ENCODE data around the gene WHRN.

Gene WHRN

DNA sequence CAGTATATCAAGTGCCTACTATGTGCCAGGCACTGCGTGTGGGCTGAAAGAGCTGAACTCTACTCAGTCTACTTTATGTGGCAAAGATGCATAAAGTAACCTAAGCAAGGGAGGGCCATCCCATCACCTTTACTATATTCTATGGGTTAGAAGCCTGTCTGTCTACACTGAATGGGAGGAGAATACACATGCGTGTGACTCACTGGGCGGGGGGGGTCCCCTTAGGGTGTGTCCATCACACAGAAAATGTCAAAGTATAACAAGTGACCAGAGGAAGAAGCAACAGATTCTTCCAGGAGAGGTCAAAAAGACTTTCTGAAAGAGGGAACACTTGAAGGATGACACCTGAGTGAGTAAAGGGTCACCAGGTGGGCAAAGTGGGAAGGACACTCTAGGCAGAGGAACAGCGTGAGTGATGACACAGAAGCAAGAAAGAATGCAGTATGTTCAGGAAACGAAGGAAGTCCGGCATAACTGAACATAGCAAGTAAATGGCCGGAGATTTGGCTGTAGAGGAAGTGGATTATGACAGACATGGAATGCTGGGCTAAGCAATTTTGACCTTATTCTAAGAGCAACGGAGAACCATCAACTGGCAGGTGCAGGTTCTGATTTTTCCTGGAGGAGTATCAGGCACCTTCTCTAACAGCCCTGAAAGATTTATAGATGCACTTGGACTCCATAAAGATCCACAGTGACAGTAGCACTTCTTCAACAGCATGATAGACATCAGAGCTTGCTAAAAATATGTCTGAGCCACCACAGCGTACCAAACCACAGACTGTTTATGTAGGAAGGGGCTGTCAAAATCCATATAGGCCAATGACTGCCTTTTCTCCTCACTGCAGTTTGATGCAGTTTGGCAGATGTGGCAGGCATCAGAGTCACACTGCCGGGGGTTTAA is 8.0 kb upstream of the WHRN start:
- DNase-seq (ENCODE audit: low spot score), result no peak

DNA sequence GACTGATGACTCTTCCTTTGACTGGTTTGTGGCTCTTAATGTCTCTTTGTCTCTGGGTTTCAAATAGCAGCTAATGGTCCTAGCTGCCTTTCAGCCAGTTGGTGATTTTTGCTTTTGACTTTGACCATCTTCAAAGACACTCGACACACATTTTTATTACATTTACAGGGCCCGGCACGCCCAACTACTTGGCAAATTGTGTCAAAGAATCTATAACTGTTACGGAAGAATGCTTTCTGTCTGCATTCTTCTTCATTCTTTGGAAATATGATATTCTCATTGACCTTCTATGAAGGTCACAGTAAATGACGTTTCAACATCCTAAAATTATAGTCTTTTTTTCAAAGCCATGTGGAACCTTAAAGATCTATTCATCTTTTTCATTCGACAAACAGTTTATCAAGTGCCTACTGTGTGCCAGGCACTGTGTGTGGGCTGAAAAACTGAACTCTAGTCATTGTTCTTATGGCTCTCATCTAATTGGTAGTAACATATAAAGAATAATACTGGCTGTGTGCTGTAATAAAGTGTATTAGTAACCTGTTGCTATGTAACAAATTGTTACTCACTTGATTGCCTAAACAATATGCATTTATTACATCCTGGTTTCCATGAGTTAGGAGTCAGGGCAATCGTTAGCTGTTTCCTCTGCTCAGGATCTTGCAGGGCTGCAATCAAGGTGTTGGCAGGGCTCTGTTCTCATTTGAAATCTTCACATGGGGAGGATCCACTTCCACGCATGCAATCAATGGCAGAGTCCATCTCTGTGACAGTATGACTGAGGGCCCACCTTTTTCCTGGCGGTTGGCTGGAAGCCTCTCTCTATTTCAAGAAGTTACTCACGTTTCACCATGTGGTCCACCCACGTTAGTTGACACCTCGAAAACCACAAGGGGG is 7.0 kb upstream of the WHRN start:
- no peak for DNase-seq (ENCODE audit: low spot score)

DNA sequence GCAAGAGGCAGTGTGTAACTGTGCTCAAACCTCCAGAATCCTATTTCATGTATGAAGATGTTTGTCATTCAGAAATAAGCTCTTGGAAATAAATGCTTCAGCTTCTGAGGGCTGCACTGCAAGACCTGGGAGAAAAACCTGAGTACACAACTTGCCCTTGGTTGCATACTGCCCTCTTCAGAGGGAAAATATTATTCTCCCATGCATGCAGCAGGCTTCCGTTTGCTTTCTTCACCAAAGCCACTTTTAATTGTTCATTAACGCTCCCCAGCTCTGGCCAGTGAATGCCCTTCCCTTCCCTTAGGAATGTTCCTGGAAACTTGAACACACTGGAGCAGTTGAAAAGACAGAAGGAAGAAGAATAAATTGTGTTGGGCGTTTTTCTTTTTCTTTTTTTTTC is 2.5 kb upstream of the WHRN start:
- DNase-seq (ENCODE audit: low spot score), result no peak

DNA sequence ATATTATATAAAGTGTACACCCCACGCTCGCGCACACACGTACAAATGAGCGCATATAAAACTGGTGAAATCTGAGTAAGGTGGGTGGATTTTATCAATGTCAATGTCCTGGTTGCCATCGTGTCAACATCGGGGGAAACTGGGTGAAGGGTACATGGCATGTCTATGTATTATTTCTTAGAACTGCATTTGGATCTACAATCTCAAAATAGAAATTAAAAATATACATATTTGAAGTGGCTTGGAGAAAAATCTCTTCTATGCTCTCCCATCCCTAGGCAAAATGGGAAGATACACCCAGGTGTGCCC is 763 bp upstream of the WHRN start:
- no peak for DNase-seq (ENCODE audit: low spot score)

DNA sequence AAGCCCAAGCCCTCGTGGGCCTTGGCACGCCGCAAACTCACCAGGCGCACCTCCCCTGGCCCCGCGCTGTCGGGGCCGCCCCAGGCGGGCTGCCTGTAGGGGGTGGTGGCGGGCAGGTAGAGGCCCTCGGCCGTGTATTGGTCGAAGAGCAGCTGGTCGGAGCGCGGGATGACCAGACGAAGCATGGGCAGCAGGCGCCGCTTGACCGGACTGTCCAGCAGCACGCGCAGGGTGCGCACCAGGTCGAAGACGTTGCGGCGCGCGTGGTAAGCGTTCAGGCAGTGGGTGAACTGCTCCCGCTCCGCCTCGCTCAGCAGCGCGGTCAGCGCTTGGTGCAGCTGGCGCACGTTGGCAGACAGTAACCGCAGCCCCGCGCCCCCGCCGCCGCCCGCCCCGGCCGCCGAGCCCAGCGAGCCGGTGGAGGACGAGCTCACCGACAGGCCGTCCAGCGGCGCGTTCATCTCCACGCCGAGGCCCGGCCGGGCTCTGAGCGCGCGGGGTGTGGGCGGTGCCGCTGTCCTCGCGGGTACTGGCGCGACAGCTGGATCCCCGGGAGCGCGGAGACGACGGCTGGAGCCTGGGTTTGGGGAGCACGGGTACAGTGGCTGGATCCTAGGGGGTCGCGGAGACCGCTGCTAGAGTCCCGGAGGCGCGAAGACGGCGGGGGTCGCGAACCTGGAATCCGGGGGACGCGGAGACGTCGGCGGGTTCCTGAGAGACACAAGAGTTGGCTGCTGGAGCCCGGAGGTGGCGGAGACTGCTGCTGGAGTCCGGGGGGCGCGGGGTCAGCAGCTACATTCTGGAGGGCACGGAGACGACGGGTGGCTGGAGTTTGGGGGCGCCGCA is 709 bp downstream of the WHRN start:
- DNase-seq (ENCODE audit: low spot score), result peak; percentile 72

DNA sequence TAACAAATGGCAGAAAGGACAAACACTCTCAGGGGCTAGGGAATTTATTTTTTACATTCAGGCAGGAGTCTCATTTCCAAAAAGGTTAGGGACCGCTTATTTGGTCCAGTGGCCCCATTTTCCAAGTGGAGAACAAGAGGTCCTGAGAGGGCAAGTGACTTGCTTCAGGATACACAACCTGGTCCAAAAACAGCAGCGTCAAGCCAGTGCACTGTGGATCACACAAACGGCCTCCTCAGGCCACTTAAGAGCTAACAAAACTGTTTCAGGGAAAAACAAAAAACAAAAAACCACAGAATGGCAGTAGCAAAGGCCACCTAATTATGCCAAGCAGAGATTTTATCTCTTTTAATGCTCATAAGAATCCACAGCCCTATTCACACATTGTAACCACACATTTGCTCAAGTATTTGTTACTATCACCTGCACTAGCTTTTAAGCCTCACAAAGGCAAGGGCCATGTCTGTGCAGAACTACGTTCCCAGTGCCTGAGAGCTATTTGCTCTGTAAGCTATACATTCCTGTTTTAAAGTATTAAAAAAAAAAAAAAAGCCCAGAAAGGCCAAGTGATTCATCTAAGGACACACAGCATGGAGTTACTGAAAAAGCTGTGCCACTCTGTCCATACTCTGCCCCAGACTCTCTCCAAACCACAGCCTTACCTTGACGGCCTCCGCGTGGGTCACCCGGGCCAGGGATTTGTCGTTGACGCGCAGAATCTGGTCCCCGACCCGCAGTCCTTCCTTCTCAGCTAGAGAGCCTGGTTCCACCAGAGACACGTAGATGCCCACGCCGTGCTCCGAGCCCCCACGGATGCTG is 1.5 kb downstream of the WHRN start:
- DNase-seq (ENCODE audit: low spot score), result no peak

DNA sequence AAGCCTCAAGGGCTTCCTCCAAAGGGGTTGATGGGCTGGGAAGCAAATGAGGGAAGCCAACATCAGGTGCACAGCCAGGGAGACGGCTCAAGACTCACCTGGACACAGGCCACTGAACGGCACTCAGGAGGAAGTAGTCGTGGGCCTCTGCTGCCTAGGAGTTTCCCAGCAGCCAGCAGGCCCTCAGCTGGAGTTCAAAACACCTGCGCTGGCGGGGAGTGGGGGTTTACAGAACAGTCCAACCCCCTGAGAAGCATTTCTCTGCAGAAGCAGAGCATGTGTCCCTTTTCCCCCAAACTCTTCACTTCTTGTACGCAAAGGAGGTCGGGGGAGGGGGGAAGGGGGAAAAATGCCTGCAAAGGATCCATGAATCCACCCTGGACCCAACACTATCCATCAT is 2.3 kb downstream of the WHRN start:
- no peak for DNase-seq (ENCODE audit: low spot score)

DNA sequence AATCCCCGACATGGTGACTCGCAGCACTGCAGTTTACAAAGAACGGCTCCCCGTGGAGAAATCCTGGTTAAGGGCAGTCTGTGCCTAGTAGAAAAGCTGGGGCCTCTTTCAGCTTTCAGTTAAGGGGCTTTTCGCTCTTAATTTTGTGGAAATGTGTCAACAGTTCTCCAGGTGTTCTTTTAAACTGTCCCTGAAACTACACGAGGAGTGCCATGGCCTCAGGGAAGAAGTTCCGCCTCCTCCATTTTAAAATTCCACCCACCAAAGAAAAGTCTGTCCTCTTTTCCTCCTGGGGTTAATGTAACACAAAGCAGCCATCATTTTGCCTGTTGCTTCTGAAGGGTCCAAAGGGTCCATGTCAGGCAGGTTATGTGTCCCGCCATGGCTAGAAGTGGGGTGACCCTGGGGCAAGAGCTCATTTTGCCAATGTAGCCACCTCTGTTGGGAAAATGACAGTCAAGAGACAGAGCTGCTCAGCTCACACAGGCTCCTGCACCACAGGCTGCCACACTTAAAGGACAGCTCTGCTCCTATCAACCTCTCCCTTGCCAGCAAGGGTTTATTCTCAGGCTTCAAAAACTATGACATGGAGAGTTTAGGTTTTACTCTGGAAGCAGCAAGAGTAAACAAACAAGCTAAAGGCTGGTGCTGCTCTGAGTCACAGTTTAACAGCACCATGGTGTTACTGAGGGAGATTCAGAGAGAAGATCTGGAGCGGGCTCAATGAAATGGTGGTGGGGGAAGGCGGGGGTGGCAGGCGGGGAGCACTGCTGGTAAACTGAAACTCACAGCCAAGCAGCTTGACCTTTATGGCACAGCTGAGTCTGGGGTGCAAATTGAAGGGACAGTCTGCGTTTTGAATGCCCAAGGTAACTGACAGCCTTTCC is 3.2 kb downstream of the WHRN start:
- DNase-seq (ENCODE audit: low spot score), result peak; percentile 70

DNA sequence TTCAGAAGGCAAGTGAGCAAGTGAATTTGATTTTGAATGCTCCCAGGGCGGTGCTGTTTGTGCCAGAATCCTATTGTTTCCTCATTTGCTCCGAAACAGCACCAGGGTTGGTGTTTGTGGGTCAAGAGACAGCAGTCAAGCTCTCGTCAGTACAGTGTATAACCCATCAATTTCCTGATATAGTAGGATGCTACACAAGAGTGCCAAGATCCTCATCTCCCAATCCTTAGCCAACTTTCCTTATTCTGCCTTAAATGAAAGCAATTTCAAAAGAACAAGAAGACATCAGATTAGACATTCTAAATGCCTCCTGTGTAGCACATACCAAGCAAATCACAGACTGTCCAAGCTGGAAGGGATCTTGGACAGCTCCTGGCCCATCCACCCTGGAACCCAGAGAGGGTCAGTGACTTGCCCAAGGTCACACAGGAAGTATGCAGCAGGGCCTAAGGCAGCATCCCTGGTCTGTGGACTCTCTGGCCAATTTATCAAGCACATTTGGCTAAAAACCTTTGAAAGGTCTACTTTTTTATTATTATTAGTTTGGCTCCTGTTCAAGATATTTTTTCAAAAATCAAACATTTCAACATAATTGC is 4.5 kb downstream of the WHRN start:
- no peak for DNase-seq (ENCODE audit: low spot score)

DNA sequence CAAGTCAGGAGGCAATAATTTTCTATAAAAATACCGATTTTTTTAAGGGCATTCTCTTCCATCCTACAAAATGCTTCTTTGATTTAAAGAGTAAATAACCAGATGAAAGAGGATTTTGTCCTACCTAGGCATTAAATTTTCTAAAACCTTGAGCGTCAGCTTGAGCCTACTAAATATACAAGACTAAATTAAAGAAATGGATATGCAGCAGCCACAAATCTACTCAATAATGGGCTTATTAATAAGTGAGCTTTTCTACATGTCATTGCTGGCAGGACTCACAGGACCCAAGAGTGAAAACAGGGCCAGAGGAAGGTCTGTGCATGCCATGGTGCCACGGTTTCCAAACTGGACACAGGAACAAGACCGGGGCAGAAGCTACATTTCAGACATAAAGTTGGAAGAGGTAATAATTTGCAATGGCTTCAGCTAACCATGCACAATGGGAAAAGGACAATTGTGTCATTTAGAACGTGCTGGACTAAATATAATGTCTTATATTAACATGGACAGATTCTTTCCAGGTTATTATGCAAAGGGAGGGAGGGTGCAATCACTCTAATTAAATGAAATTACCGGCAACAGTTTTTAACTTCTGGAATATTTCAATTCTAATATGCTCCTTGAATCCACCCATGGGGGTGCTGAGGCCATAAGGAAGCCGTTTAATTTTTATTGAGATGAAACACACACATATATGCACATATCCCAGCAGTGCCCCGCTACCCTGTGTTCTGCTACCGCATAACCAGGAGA is 5.2 kb downstream of the WHRN start:
- no peak for DNase-seq (ENCODE audit: low spot score)

DNA sequence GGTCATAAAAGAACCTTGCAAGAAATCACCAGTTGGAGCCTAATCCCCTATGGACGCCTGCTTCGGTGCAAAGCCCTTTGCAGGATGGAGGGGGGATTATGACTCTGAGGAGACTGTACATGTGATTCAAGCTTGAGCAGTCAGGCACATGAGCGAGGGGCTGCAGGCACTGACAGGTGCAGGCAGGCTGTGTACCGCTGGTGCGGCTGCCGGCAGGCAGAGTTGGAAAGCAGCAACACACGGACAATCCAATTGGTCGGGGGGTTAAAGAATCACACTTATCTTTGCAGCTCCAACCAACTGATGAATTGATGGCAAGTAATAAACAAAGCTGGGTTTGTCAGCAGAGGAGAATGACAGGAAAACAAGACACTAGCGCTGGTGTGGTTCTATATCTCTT is 5.7 kb downstream of the WHRN start:
- no peak for DNase-seq (ENCODE audit: low spot score)

DNA sequence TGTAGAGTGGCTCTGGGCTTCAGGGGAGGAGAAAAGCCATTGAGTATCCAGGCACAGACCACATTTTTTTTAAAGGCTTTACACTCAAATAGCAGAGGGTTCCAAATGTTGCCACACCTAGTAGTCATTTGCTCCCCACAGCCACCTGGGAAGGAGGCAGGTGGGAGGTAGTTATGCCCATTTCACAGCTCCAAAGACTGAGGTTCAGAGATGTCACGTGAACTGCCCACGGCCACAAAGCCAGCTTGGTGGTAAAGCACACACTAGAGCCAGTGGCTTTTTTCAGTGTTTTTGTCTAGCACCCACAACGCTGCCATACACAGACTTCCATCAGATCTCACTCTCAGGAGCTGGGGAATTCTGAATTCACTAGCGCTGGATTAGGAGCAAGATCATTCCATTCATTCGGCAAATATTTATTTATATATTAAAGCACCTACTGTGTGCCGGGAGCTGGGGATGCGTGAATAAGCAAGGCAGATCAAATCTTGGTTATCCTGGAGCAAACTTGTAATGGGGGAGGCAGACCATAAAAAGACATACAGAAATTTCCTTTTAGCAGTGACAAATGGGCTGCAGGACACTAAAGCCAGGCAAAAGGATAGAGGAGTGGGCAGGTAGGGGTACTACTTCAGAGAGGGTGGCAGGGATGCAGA is 7.4 kb downstream of the WHRN start:
- DNase-seq (ENCODE audit: low spot score), result no peak

DNA sequence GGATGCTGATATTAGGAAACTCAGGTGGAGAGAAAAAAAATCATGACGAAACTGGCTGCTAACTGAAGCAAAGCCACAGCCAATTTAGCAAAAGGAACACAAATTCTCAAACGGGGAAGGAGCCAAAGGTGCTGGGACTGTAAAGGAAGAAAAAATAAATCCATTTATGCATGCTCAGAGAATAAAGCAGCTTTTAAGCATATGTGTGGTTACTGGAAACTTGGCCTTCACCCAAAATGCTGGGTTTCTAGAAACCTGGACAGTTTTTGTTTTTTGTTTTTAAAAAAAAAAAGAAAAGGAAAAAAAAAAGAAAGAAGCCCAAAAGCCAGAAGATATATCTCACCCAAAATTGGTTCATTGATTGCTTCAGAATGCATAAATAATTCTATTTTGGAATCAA is 8.0 kb downstream of the WHRN start:
- no peak for DNase-seq (ENCODE audit: low spot score)

DNA sequence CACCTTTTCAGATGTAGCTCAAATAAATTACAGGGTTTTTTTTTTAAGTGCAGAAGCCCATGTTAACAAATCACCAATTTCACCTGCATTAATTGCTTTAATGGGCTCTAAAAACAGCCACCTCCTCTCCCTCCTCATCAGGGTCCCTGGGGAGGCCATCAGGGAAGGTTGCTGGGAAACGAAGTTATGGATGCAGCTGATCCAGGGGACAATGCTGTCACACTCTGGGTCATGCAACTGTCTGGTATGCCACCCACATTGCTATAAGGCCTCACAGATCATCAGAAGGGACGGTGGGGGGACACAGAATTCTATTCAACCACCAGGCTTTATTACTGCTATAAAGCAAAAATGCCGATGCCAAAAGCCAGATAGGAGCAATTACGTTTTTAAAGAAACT is 9.3 kb downstream of the WHRN start:
- no peak for DNase-seq (ENCODE audit: low spot score)

DNA sequence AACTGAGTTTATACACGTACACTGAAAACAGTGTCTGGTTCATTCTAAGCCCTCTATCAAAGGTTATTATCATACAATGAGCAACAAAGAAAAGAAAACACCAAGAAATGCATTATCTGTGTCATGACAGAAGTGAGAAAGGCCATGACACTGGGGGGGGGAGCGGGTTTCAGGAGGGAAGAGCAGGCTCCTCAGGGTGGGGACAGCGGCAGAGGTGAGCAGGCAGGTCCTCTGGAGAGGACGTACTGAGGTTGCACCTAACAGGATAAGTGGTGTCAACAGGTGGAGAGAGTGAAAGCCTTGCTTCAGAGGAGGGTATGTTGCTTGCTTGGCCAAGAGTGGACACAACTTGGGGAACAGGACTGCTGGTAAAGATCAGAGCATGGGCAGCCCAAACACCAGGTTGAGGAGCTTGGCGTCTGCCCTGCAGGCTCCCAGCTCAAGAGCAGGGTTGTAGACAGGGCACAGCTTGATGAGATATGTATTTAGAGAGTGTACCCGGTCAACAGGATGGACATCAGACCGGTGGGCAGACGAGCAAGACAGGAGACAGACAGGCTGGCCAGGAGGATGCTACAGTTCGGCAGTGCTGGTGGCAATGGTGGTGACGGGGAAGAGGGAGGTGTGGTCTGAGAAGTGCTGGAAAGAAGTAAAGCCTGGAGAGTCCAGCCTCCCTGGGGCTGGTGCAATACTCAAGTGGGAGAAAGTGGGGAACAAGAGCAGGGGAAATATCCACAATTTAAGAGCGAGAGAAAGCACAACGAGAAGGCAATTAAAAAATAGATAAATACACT is 10.3 kb downstream of the WHRN start:
- DNase-seq (ENCODE audit: low spot score), result no peak

DNA sequence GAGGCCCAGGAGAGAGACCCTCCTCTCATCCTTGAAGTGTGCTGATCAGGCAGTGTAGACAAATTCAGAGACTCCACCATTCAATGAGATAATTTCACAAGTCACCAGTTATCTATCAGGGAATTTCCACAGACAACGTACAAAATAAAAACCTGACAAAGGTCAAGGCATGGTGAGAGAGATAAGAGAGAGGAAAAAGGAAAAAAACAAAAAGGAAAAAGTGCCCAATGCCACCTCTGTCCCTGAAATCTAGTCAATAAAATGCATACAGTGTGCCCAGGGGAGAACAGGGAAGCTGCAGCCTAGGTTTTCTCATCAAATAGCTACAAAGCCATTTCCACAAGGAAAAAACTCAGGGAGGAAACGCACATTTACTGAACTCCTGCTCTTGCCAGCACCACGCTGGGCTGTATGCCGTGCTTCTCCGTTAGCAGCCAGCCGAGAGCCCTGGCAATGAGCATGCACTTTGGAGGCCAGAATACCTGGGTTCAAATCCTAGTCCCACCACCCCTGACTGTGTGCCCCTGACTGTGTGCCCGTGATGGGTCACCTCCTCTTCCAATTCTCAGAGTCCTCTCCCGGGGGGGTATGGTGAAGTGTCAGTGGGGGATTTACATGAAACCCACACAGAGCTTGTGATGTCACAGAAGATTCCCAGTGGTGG is 11.6 kb downstream of the WHRN start:
- no peak for DNase-seq (ENCODE audit: low spot score)

DNA sequence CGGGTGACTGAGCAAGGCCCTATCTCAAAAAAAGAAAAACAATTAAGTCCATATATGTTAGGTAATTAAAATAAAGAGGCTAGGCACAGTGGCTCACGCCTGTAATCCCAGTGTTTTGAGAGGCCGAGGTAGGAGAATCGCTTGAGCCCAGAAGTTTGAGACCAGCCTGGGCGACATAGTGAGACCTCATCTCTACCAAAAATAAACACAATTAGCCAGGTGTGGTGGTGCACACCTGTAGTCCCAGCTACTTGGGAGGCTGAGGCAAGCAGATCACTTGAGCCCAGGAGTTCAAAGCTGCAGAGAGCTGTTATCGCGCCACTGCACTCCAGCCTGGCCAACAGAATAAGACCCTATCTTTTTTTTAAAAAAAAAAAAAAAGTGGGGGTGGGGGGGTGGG is 12.3 kb downstream of the WHRN start:
- DNase-seq (ENCODE audit: low spot score), result no peak

Data from AG08396 (cell line).